ENCODE data around the gene ACVR2B. TPM values are rescaled to one million over a fixed set of nuclear protein-coding genes. Genes with fewer than 3 reads are reported as not detected.

ACVR2B gene
- total and polyA plus RNA-seq, 7 experiments from 2014 or later, result 0.71 to 14.0 (median 7.5) TPM

DNA sequence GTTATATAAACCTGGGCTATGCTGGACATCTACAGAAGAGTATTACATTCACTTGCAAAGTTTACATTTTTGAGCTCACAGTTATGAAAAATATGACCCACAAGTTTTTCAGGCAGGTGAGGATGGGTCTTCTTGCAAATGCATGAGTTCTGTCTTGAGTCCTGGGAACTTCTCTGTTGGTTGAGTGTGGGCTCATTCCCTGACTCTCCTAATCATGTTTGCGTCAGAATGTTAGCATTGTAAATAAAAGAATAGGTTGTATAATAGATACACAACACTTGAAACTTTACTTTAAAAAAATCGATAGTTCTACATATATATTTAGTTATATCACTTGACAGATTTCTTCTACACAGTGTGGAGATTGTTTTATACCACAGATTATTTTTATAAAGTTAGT lies 35.3 kb downstream of the ACVR2B start:
- H3K4me1 ChIP-seq (ENCODE audit: control insufficient read depth in 2 of 2, insufficient read depth in 2 of 2, low read length in 2 of 2), result no peaks in the 10 kb centered on the region
- Mint-ChIP-seq H3K4me1 (peaks cover 0 to 4% (median 0%) of the 10 kb centered on the region in 7 donors), H3K27ac (no peak overlapping the region), H3K4me3 (no peak overlapping the region), H3K27me3 (no peaks in the 10 kb centered on the region), H3K9me3 (no peaks in the 10 kb centered on the region), H3K36me3 (peaks cover 0 to 9% (median 3%) of the 10 kb centered on the region in 5 donors)
- no peak overlapping the region for H3K4me3 ChIP-seq (ENCODE audit: low read length)
- H3K9me3 ChIP-seq (ENCODE audit: control insufficient read depth in 2 of 3, low read length in 3 of 3), result no peaks in the 10 kb centered on the region
- H3K36me3 ChIP-seq (ENCODE audit: control insufficient read depth in 2 of 3, insufficient read depth in 3 of 3, low read length in 3 of 3), result no peaks in the 10 kb centered on the region
- CTCF ChIA-PET, result interaction anchor here (0.6 kb wide), 1 partner anchor 630 kb away, joined by 3 read pairs; no protein-coding TSS in a partner anchor
- H3K27me3 ChIP-seq (ENCODE audit: control insufficient read depth in 2 of 2, insufficient read depth in 2 of 2, low read length in 2 of 2), result no peaks in the 10 kb centered on the region
- H3K27ac ChIP-seq (ENCODE audit: low read depth, low read length), result no peak overlapping the region
- intact Hi-C loops (cut with micrococcal nuclease), result loop anchor here in 1 of 2 donors (10.0 kb wide), 1 partner anchor 234 kb away; no protein-coding TSS in a partner anchor
- DNase-seq (no peak), ATAC-seq (no peak)
- POLR2A ChIA-PET, result interaction anchor here (0.8 kb wide), 1 partner anchor 128 kb away, joined by 3 read pairs; no protein-coding TSS in a partner anchor

DNA sequence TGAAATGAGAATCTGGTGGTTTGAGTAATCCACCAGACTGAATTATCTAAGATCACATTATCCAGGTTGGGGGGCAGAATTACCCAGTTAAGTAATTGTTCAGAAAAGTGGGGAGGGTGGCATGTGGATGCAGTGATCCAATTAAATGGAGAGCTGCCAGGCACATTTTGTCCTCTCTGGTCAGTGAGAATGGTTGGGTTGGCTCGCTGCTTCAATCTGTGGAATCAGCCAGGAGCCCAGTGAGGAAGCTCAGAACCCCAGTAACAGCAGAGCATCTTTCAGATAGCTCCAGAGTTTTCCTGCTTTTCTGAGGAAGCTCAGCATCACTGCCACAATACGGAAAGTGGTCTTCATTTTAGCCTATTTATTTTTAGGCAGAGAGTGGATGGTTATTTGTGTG lies 36.1 kb downstream of the ACVR2B start:
- ChIA-PET CTCF (interaction anchor here (0.6 to 1.2 kb wide), 2 partner anchors 162 to 631 kb away, joined by 3 read pairs; no protein-coding TSS in a partner anchor), POLR2A (interaction anchor here (0.8 kb wide), 1 partner anchor 129 kb away, joined by 3 read pairs; no protein-coding TSS in a partner anchor)
- H3K9me3 ChIP-seq (ENCODE audit: control insufficient read depth in 2 of 3, low read length in 3 of 3), result no peaks in the 10 kb centered on the region
- Mint-ChIP-seq H3K9me3 (no peaks in the 10 kb centered on the region), H3K27ac (no peak overlapping the region), H3K27me3 (no peaks in the 10 kb centered on the region), H3K4me1 (peaks cover 0 to 4% (median 0%) of the 10 kb centered on the region in 7 donors), H3K36me3 (peaks cover 0 to 7% (median 3%) of the 10 kb centered on the region in 5 donors), H3K4me3 (no peak overlapping the region)
- no peak overlapping the region for H3K27ac ChIP-seq (ENCODE audit: low read depth, low read length)
- no peaks in the 10 kb centered on the region for H3K36me3 ChIP-seq (ENCODE audit: control insufficient read depth in 2 of 3, insufficient read depth in 3 of 3, low read length in 3 of 3)
- DNase-seq (no peak), ATAC-seq (no peak)
- no peak overlapping the region for H3K4me3 ChIP-seq (ENCODE audit: low read length)
- no peaks in the 10 kb centered on the region for H3K4me1 ChIP-seq (ENCODE audit: control insufficient read depth in 2 of 2, insufficient read depth in 2 of 2, low read length in 2 of 2)
- intact Hi-C loops (cut with micrococcal nuclease), result loop anchor here in 1 of 2 donors (10.0 kb wide), 3 partner anchors 235 to 895 kb away; partner anchors contain the start of gene SLC25A38
- no peaks in the 10 kb centered on the region for H3K27me3 ChIP-seq (ENCODE audit: control insufficient read depth in 2 of 2, insufficient read depth in 2 of 2, low read length in 2 of 2)

DNA sequence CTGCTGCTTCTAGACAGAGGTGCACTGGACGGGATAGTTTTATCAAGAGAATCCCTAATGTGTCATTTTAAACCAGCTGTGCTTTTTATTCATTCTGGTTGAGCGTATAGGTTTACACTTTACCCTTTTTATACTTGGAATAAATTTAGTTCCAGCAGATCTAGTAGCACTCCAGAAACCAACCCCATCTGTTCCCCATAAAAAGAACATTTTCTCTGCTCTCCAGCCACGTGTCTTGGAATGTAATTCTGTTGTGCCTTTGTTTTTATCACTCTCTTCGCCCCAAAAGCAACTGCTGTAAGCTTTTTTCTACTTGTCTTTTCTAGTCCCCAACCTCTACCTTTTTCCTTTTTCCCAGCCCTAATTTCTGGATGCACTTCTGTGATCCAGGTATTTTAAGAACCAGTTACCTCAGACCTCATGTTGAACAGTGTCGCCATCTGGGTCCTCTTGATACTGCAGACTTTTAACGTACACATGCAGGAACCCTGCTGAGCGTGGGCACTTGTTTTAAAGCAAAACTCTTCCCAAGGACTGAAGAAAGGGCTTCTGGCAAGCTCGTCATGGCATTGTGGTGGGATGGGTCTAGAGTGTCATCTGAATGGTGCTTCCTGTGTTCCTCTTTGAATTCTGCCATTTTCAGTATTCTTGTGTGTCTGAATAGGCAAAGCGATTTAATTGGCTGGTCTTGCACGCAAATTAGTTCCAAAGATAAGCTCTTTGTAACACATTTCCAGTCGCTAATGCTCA lies 36.8 kb downstream of the ACVR2B start:
- Mint-ChIP-seq H3K36me3 (no peaks in the 10 kb centered on the region), H3K27ac (no peak overlapping the region), H3K4me1 (peaks cover 0 to 4% (median 0%) of the 10 kb centered on the region in 7 donors), H3K9me3 (no peaks in the 10 kb centered on the region), H3K4me3 (no peak overlapping the region), H3K27me3 (no peaks in the 10 kb centered on the region)
- Histone ChIP-seq H3K4me1 (ENCODE audit: control insufficient read depth in 2 of 2, insufficient read depth in 2 of 2, low read length in 2 of 2) (no peaks in the 10 kb centered on the region), H3K4me3 (ENCODE audit: low read length) (no peak overlapping the region), H3K27me3 (ENCODE audit: control insufficient read depth in 2 of 2, insufficient read depth in 2 of 2, low read length in 2 of 2) (no peaks in the 10 kb centered on the region), H3K9me3 (ENCODE audit: control insufficient read depth in 2 of 3, low read length in 3 of 3) (no peaks in the 10 kb centered on the region), H3K27ac (ENCODE audit: low read depth, low read length) (no peak overlapping the region), H3K36me3 (ENCODE audit: control insufficient read depth in 2 of 3, insufficient read depth in 3 of 3, low read length in 3 of 3) (no peaks in the 10 kb centered on the region)
- DNase-seq (no peak), ATAC-seq (no peak)
- ChIA-PET POLR2A (interaction anchor here (0.6 kb wide), 1 partner anchor 48 kb away, joined by 3 read pairs; no protein-coding TSS in a partner anchor), CTCF (interaction anchor here (0.7 to 1.2 kb wide), 2 partner anchors 28 to 161 kb away, joined by 3 to 4 read pairs; no protein-coding TSS in a partner anchor)
- intact Hi-C loops (cut with micrococcal nuclease), result loop anchor here in 1 of 2 donors (10.0 kb wide), 2 partner anchors 694 to 894 kb away; partner anchors contain the start of gene SLC25A38

DNA sequence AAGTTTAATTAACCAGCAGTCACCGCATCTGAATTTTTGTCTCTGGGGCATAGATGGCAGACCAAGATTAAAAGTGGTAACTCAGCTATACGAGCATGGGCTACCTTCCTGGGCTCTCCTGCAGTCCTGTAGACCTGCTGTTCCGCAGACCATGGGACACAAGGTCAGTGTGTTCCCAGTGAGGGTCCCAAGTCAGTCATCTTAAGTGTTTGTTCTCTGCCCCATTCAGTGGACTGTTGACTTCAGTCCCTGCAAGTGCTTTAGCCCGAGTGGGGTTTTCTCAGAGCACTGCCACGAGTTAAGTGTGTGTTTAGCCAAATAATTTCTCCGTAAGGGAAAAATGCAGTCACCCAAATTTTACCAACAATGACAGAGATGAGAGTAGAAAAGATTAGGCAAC lies 37.5 kb downstream of the ACVR2B start:
- no peak overlapping the region for H3K4me3 Mint-ChIP-seq
- H3K4me1 Mint-ChIP-seq, result peaks cover 0 to 7% (median 0%) of the 10 kb centered on the region in 7 donors
- CTCF ChIA-PET, result no interaction called here
- no peaks in the 10 kb centered on the region for H3K36me3 Mint-ChIP-seq
- Histone ChIP-seq H3K36me3 (ENCODE audit: control insufficient read depth in 2 of 3, insufficient read depth in 3 of 3, low read length in 3 of 3) (peaks cover 0 to under 1% (median 0%) of the 10 kb centered on the region in 3 experiments), H3K27ac (ENCODE audit: low read depth, low read length) (no peak overlapping the region), H3K27me3 (ENCODE audit: control insufficient read depth in 2 of 2, insufficient read depth in 2 of 2, low read length in 2 of 2) (no peaks in the 10 kb centered on the region), H3K4me1 (ENCODE audit: control insufficient read depth in 2 of 2, insufficient read depth in 2 of 2, low read length in 2 of 2) (no peaks in the 10 kb centered on the region), H3K4me3 (ENCODE audit: low read length) (no peak overlapping the region), H3K9me3 (ENCODE audit: control insufficient read depth in 2 of 3, low read length in 3 of 3) (no peaks in the 10 kb centered on the region)
- no peak overlapping the region for H3K27ac Mint-ChIP-seq
- H3K9me3 Mint-ChIP-seq, result no peaks in the 10 kb centered on the region
- POLR2A ChIA-PET, result no interaction called here
- intact Hi-C loops (cut with micrococcal nuclease), result loop anchor here in 1 of 2 donors (10.0 kb wide), 2 partner anchors 694 to 894 kb away; partner anchors contain the start of gene SLC25A38
- DNase-seq (no peak), ATAC-seq (no peak)
- no peaks in the 10 kb centered on the region for H3K27me3 Mint-ChIP-seq

DNA sequence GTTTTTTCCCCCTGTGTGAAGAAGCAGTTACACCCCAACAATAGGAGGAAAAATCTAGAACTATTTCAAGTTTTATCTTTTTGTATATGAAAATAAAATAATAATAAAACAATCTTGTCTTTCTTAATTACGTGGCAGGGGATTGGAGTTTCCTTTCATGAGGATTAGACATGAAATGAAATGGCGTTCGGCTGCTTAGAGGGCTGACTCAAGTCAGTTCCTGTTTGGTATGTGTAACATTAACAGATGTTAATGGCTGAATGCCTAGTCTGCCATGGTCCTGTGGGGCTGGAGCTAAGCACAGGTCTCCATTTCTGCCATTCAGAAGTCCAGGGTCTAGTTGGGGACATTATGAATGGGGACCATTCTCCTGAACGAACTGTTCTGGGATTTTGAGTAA lies 39.3 kb downstream of the ACVR2B start:
- POLR2A ChIA-PET, result no interaction called here
- H3K4me3 Mint-ChIP-seq, result no peak overlapping the region

DNA sequence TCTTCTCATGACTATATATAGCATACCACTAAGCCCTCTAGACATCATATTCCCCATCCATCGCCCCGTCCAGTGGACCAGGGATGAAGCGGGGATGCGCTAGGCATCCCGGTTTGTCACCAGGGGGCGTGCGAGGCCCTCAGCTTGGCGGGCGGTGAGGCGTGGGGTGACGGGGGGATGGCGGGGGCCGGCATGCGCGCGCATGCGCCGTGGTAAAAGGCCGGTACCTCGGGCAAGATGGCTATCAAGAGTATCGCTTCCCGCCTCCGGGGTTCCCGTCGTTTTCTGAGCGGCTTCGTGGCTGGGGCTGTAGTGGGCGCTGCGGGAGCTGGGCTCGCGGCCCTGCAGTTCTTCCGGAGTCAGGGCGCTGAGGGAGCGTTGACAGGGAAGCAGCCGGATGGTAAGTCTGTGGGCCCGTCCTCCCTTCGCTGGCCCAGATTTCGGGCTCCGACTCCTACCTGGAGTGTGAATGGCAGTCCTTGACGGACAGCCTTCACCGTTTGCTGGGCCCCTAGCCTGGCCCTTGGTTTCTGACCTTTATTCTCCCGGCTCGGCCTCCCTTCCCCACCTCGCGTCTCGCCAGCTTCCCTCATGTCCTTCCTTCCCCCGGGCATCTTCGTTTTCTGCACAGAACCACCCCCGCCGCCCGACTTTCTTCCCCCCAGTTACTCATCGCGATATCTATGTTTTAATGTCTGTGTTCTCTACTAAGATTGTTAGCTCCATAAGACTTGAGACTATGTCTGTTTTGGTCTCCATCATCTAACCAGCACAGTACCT lies 42.6 kb downstream of the ACVR2B start, which contains the start of gene EXOG:
EXOG (plus strand) TSS at position 210 of the 780 bp plus-strand sequence; CDS start at position 238, 28 bp downstream.
- intact Hi-C loops (cut with micrococcal nuclease), result loop anchor here (1.0 to 10.0 kb wide), 16 partner anchors 25 to 1503 kb away; partner anchors contain the start of genes ACAA1 (in 2 of the 2), MYD88 (in 2 of the 2), ACVR2B (in 1 of the 2) and EPM2AIP1 (in 1 of the 2)
- Histone ChIP-seq H3K4me3 (ENCODE audit: low read length) (peak within 1 kb of the TSS; percentile 92), H3K9me3 (ENCODE audit: control insufficient read depth in 2 of 3, low read length in 3 of 3) (no peaks in the 10 kb centered on the region), H3K36me3 (ENCODE audit: control insufficient read depth in 2 of 3, insufficient read depth in 3 of 3, low read length in 3 of 3) (peaks cover 0 to 16% (median 7%) of the 10 kb centered on the region in 3 experiments), H3K4me1 (ENCODE audit: control insufficient read depth in 2 of 2, insufficient read depth in 2 of 2, low read length in 2 of 2) (peaks cover 0 to 8% of the 10 kb centered on the region in 2 donors), H3K27me3 (ENCODE audit: control insufficient read depth in 2 of 2, insufficient read depth in 2 of 2, low read length in 2 of 2) (no peaks in the 10 kb centered on the region), H3K27ac (ENCODE audit: low read depth, low read length) (peak within 1 kb of the TSS; percentile 75)
- ChIA-PET POLR2A (interaction anchor here (0.8 to 1.5 kb wide), 4 partner anchors 23 to 332 kb away, joined by 3 to 7 read pairs (median 4); partner anchors contain the start of gene OXSR1), CTCF (interaction anchor here (0.5 to 2.4 kb wide), 17 partner anchors 9 to 1812 kb away, joined by 3 to 15 read pairs (median 6); no protein-coding TSS in a partner anchor)
- peak; percentile 98 for ATAC-seq
- H3K9me3 Mint-ChIP-seq, result no peaks in the 10 kb centered on the region
- peaks cover 2 to 17% (median 5%) of the 10 kb centered on the region in 5 donors for H3K36me3 Mint-ChIP-seq
- DNase-seq, result peak; percentile 79 to 93 (median 89)
- peak within 1 kb of the TSS; percentile 20 to 94 (median 86) for H3K27ac Mint-ChIP-seq
- H3K4me3 Mint-ChIP-seq, result peak within 1 kb of the TSS; percentile 82 to 98 (median 95)
- H3K27me3 Mint-ChIP-seq, result no peaks in the 10 kb centered on the region
- peaks cover 4 to 29% (median 24%) of the 10 kb centered on the region in 7 donors for H3K4me1 Mint-ChIP-seq

More for the DNA sequence above, 39.3 kb downstream of the ACVR2B start:
- no peak overlapping the region for H3K27ac Mint-ChIP-seq
- no peaks in the 10 kb centered on the region for H3K9me3 ChIP-seq (ENCODE audit: control insufficient read depth in 2 of 3, low read length in 3 of 3)
- no peak overlapping the region for H3K4me3 ChIP-seq (ENCODE audit: low read length)
- H3K27me3 Mint-ChIP-seq, result no peaks in the 10 kb centered on the region
- H3K4me1 Mint-ChIP-seq, result peaks cover 4 to 15% (median 12%) of the 10 kb centered on the region in 7 donors
- CTCF ChIA-PET, result interaction anchor here (1.3 kb wide), 2 partner anchors 13 to 159 kb away, joined by 6 to 7 read pairs; no protein-coding TSS in a partner anchor
- H3K9me3 Mint-ChIP-seq, result no peaks in the 10 kb centered on the region
- DNase-seq (no peak), ATAC-seq (no peak)
- peaks cover 0 to 8% of the 10 kb centered on the region in 2 donors for H3K4me1 ChIP-seq (ENCODE audit: control insufficient read depth in 2 of 2, insufficient read depth in 2 of 2, low read length in 2 of 2)
- H3K27me3 ChIP-seq (ENCODE audit: control insufficient read depth in 2 of 2, insufficient read depth in 2 of 2, low read length in 2 of 2), result no peaks in the 10 kb centered on the region
- H3K27ac ChIP-seq (ENCODE audit: low read depth, low read length), result no peak overlapping the region
- H3K36me3 Mint-ChIP-seq, result peaks cover 0 to 2% (median 0%) of the 10 kb centered on the region in 5 donors
- intact Hi-C loops (cut with micrococcal nuclease), result loop anchor here in 1 of 2 donors (10.0 kb wide), 2 partner anchors 692 to 892 kb away; partner anchors contain the start of gene SLC25A38
- peaks cover 0 to 5% (median 0%) of the 10 kb centered on the region in 3 experiments for H3K36me3 ChIP-seq (ENCODE audit: control insufficient read depth in 2 of 3, insufficient read depth in 3 of 3, low read length in 3 of 3)
